K562 (cell line): Measurements from ENCODE around the gene SYDE1. TPM values are rescaled to one million over a fixed set of nuclear protein-coding genes. Genes with fewer than 3 reads are reported as not detected.

Source experiments
- ATAC-seq: fragments of 200-7000 bp; cut with Tn5 transposase; 3 replicates; pipeline ENCODE4 v1.9.1; 2020; ENCODE audit warnings: moderate library complexity
- BruUV-seq: library from RNA; stranded (reverse); fragments of 400-500 nt; replicated peaks from 2 replicates; lab custom pipeline; 2021; lab: Mats Ljungman, UMichigan
- CTCF ChIA-PET: fragments of 300-600 bp; formaldehyde crosslinking; extraction: SDS; loops from one replicate; lab custom pipeline; 2021; ENCODE audit warnings: low intra/inter-chr PET ratio; lab: Yijun Ruan, JAX
- POLR2A ChIA-PET: fragments of 300-600, 350-650 bp; sonication (Branson Sonifier 250); formaldehyde crosslinking; extraction: SDS; loops from one replicate; lab custom pipeline; 2021; ENCODE audit warnings: antibody characterized with exemption, inconsistent platforms; lab: Yijun Ruan, JAX
- DNase-seq, 4 experiments: peaks; one replicate each; pipeline versions ENCODE4 v3.0.0 to v3.0.0-alpha.2; 2011 to 2018; ENCODE audit warnings: low spot score in 3 of 4, mixed read lengths in 3 of 4; ENCODE audit errors: extremely low read depth in 1 of 4
- FAIRE-seq: peaks from 2 replicates; lab custom pipeline; 2011; peaks lifted over from hg19 to GRCh38; lab: Jason Lieb, UNC
- H2AFZ ChIP-seq: 2 replicates; pipeline ENCODE4 v1.6.0; 2011; ENCODE audit warnings: low read depth, low read length, control low read depth, inconsistent platforms
- H3K27ac ChIP-seq: fragments of 200-600 bp; 3 replicates; pipeline ENCODE4 v1.8.0; 2011; ENCODE audit warnings: low read depth, mild to moderate bottlenecking, control low read depth, inconsistent platforms, low read length, moderate library complexity, mixed read lengths; ENCODE audit errors: extremely low read depth
- H3K27me3 ChIP-seq, 2 experiments: fragments of 300-600 bp in 1 of 2; 2 replicates in 1 of 2; 3 replicates in 1 of 2; pipeline versions ENCODE4 v1.6.0 to v1.8.0; 2011; ENCODE audit warnings: inconsistent platforms in 2 of 2, low read length in 2 of 2, mild to moderate bottlenecking in 1 of 2, mixed read lengths in 1 of 2, moderate library complexity in 1 of 2; ENCODE audit not compliant: control insufficient read depth in 2 of 2, insufficient read depth in 2 of 2
- H3K36me3 ChIP-seq: fragments of 300-600 bp; 3 replicates; pipeline ENCODE4 v1.8.0; 2011; ENCODE audit warnings: mild to moderate bottlenecking, low read length, inconsistent platforms; ENCODE audit not compliant: control insufficient read depth, insufficient read depth
- H3K4me1 ChIP-seq, 2 experiments: fragments of 200-600 bp in 1 of 2; replicated peaks in 1 of 2; 2 replicates in 1 of 2; 3 replicates in 1 of 2; pipeline versions ENCODE4 v1.5.1 to v1.8.0; 2011; ENCODE audit warnings: inconsistent platforms in 2 of 2, low read length in 2 of 2, mild to moderate bottlenecking in 1 of 2, mixed read lengths in 1 of 2, moderate library complexity in 1 of 2; ENCODE audit not compliant: control insufficient read depth in 2 of 2, insufficient read depth in 2 of 2
- H3K4me2 ChIP-seq: 2 replicates; pipeline ENCODE4 v1.6.1; 2011; ENCODE audit warnings: low read length, control low read depth, inconsistent platforms, mixed read lengths; ENCODE audit not compliant: insufficient read depth
- H3K4me3 ChIP-seq: fragments of 200-600 bp; sonication (generic), shearing (Covaris generic); 2 replicates; pipeline ENCODE4 v1.5.1; 2016; ENCODE audit warnings: control low read depth, inconsistent platforms
- H3K79me2 ChIP-seq: fragments of 200-600 bp; 3 replicates; pipeline ENCODE4 v1.8.0; 2011; ENCODE audit warnings: low read length, inconsistent platforms; ENCODE audit not compliant: control insufficient read depth, insufficient read depth
- H3K9ac ChIP-seq, 2 experiments: 2 replicates each; pipeline versions ENCODE4 v1.6.0 to v1.6.1; 2011; ENCODE audit warnings: low read depth in 2 of 2, low read length in 2 of 2, control low read depth in 1 of 2, inconsistent platforms in 1 of 2, mild to moderate bottlenecking in 1 of 2, mixed read lengths in 1 of 2; ENCODE audit not compliant: insufficient read depth in 1 of 2
- H3K9me1 ChIP-seq: one replicate; pipeline ENCODE4 v1.6.0; 2011; ENCODE audit warnings: inconsistent platforms, mild to moderate bottlenecking, low read length, moderate library complexity; ENCODE audit not compliant: control insufficient read depth, insufficient read depth
- H3K9me3 ChIP-seq: replicated peaks from 2 replicates; pipeline ENCODE4 v1.5.1; 2011; ENCODE audit warnings: low read depth, low read length, inconsistent platforms; ENCODE audit not compliant: control insufficient read depth, insufficient read depth
- H4K20me1 ChIP-seq: replicated peaks from 2 replicates; pipeline ENCODE4 v1.6.1; 2011; ENCODE audit warnings: low read length, inconsistent platforms, mixed read lengths; ENCODE audit not compliant: control insufficient read depth, insufficient read depth
- ESRRA ChIP-seq: fragments of 450-650 bp; IDR thresholded peaks from 2 replicates; pipeline ENCODE4 v1.6.1; 2014; ENCODE audit warnings: low read depth, mild to moderate bottlenecking, moderate library complexity, borderline replicate concordance
- GATAD2A ChIP-seq: fragments of 450-650 bp; IDR thresholded peaks from 2 replicates; pipeline ENCODE4 v1.6.1; 2017
- HDAC1 ChIP-seq, 2 experiments: fragments of 450-650 bp; IDR thresholded peaks; 2 replicates each; pipeline ENCODE4 v1.6.1; 2016 to 2017; ENCODE audit warnings: inconsistent platforms in 1 of 2, mild to moderate bottlenecking in 1 of 2, moderate library complexity in 1 of 2
- KLF16 ChIP-seq: IDR thresholded peaks from 2 replicates; pipeline ENCODE4 v1.6.1; 2016; ENCODE audit warnings: antibody characterized with exemption
- MCM7 ChIP-seq, 2 experiments: fragments of 450-650 bp; IDR thresholded peaks; 2 replicates each; pipeline ENCODE4 v1.6.1; 2016 to 2018
- PHF8 ChIP-seq: fragments of 200-600 bp; sonication (generic); IDR thresholded peaks from 2 replicates; pipeline ENCODE4 v1.6.1; 2012; ENCODE audit warnings: mixed run types, mild to moderate bottlenecking, inconsistent platforms, low read length, moderate library complexity, borderline replicate concordance
- SLC30A9 ChIP-seq: fragments of 250-450 bp; sonication (Bioruptor Pico); IDR thresholded peaks from 2 replicates; pipeline ENCODE4 v1.8.0; 2022; ENCODE audit warnings: mild to moderate bottlenecking, moderate library complexity
- TEAD1 ChIP-seq, 2 experiments: fragments of 450-650 bp in 1 of 2; sonication (generic) in 1 of 2; formaldehyde crosslinking; IDR thresholded peaks; 2 replicates each; pipeline versions ENCODE4 v1.4.0 to v1.8.0; 2020 to 2022; ENCODE audit warnings: mild to moderate bottlenecking in 2 of 2, missing genetic modification reagents in 1 of 2
- U2AF2 ChIP-seq: fragments of 200-400 bp; formaldehyde crosslinking; optimal IDR thresholded peaks from 2 replicates; pipeline ENCODE3; 2017; ENCODE audit warnings: low read depth, mild to moderate bottlenecking, low read length
- ZNF707 ChIP-seq: fragments of 250-450 bp; sonication (Bioruptor Pico); conservative IDR thresholded peaks from 2 replicates; pipeline ENCODE4 v1.8.0; 2022; ENCODE audit warnings: inconsistent platforms, mild to moderate bottlenecking, moderate library complexity
- ZNF766 ChIP-seq: fragments of 200-800 bp; sonication (Bioruptor generic); conservative IDR thresholded peaks from 2 replicates; pipeline ENCODE4 v1.6.1; 2016; ENCODE audit warnings: missing genetic modification characterization, missing compliant biosample characterization
- WGBS: fragments of 100-300 bp; shearing (Covaris generic); methylation state at CpG from one replicate; pipeline ENCODE4 v1.1.6; 2016; ENCODE audit warnings: low coverage, mixed read lengths; ENCODE audit not compliant: insufficient coverage; ENCODE audit errors: missing lambda C conversion rate; 5-methylcytosine and 5-hydroxymethylcytosine counted together
- in situ Hi-C: fragments of 300-500 bp; cut with MboI; formaldehyde crosslinking; loops from 4 replicates; pipeline ENCODE4 v1.15.0; 2018; ENCODE audit warnings: inconsistent platforms, mixed read lengths
- intact Hi-C: fragments of 100-400 bp; cut with micrococcal nuclease; formaldehyde crosslinking; loops from 2 replicates; pipeline ENCODE4 v1.14.2; 2022
- polyA plus RNA-seq, 8 experiments: library from polyadenylated mRNA; depleted of rRNA in 4 of 8; stranded (reverse) in 5 of 8; unstranded in 3 of 8; fragments of >200 nt; fragmentation: Nextera tagmentation in 2 of 8; fragmentation: Illumina TruSeq in 1 of 8; extraction: Ambion mirVana in 2 of 8; extraction: Trizol in 1 of 8; gene quantifications; 2 replicates each; pipeline versions ENCODE4 v1.2.1 to v1.2.3, GENCODE V29; 2011 to 2014; ENCODE audit warnings: inconsistent platforms in 1 of 8, missing spikeins in 1 of 8
- total RNA-seq, 7 experiments: library from RNA; depleted of rRNA in 6 of 7; stranded (reverse); fragments of >200 nt in 6 of 7; fragmentation: Illumina TruSeq in 2 of 7; extraction: Trizol in 2 of 7; gene quantifications; 2 replicates each; pipeline versions ENCODE4 v1.2.1 to v1.2.3, GENCODE V29; 2011 to 2021; ENCODE audit warnings: low replicate concordance in 1 of 7
- TF ChIP-seq, protein P1 (sequence below): fragments of 450-650 bp; IDR thresholded peaks from 2 replicates; pipeline ENCODE4 v1.6.1; 2018; ENCODE audit not compliant: partially characterized antibody
- TF ChIP-seq, protein P2 (sequence below): fragments of 450-650 bp; IDR thresholded peaks from 2 replicates; pipeline ENCODE4 v1.6.1; 2016; ENCODE audit warnings: mild to moderate bottlenecking
- TF ChIP-seq, protein P3 (sequence below): fragments of 250-450 bp; sonication (Bioruptor Pico); IDR thresholded peaks from 2 replicates; pipeline ENCODE4 v1.4.0; 2020; ENCODE audit warnings: mild to moderate bottlenecking, moderate library complexity

Gene SYDE1
- total and polyA plus RNA-seq, 9 of the 15 experiments (the other 6 are each of a cell fraction or from before 2014, with no cell fraction given) = 0.04 TPM; not detected in 8

DNA sequence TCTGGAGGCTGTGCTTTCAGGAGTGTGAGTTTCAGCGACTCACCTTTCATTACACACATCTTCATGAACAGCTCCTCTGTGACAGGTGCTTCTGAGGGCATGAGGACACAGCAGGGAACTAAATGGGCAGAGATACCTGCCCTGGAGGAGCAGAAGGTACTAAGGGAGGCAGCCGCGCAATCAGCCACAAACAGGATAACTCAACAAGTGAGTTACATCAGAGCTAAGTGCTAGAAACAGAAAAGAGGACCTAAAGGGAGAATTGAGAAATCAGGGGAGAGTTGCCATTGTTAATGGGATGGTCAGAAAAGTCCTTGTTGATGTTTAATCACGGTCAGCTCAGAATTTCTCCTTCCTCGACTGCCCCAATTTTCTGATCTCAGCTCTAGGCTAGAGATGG lies 42.5 kb downstream of the SYDE1 start:
- Histone ChIP-seq H3K4me3 (no peak overlapping the region), H3K9ac (no peak overlapping the region), H3K9me1 (no peaks in the 10 kb centered on the region), H2AFZ (no peak overlapping the region), H3K27me3 (peaks cover 4% of the 10 kb centered on the region in 2 experiments; a peak in 2 of 5 replicates), H3K4me2 (no peak overlapping the region), H3K9me3 (peaks cover 4% of the 10 kb centered on the region; the same call in 1 of the 2 replicates), H3K27ac (no peak overlapping the region), H3K4me1 (no peaks in the 10 kb centered on the region), H3K79me2 (no peaks in the 10 kb centered on the region), H3K36me3 (no peaks in the 10 kb centered on the region), H4K20me1 (no peaks in the 10 kb centered on the region; the same call in 1 of the 2 replicates)
- intact Hi-C loops (loop anchor here (1.0 to 10.0 kb wide), 3 partner anchors 48 to 408 kb away; partner anchors contain the start of gene OR7A17), in situ Hi-C loops (no loop called here)
- ChIA-PET CTCF (interaction anchor here (1.5 to 2.1 kb wide), 2 partner anchors 48 to 279 kb away, joined by 7 read pairs; no protein-coding TSS in a partner anchor), POLR2A (interaction anchor here (0.8 kb wide), 1 partner anchor 96 kb away, joined by 3 read pairs; no protein-coding TSS in a partner anchor)
- 4% methylated on average over 5 of the region's 5 CpGs for WGBS
- ATAC-seq (no peak), FAIRE-seq (no peak), DNase-seq (no peak)
- no TSS peak for BruUV-seq
- TF ChIP-seq ZNF707 = no peak
- no peak for TF ChIP-seq SLC30A9 (CRISPR knock-in tag)
- no peak for TF ChIP-seq PHF8
- TF ChIP-seq KLF16 = no peak
- no peak for TF ChIP-seq MCM7 (IDR thresholded peaks at IDR 0.05)
- no peak for TF ChIP-seq ESRRA
- no peak for TF ChIP-seq TEAD1 (CRISPR knock-in tag; IDR thresholded peaks at IDR 0.05)
- no peak for TF ChIP-seq U2AF2
- no peak for TF ChIP-seq HDAC1 (IDR thresholded peaks at IDR 0.05)
- TF ChIP-seq, protein P1, sequence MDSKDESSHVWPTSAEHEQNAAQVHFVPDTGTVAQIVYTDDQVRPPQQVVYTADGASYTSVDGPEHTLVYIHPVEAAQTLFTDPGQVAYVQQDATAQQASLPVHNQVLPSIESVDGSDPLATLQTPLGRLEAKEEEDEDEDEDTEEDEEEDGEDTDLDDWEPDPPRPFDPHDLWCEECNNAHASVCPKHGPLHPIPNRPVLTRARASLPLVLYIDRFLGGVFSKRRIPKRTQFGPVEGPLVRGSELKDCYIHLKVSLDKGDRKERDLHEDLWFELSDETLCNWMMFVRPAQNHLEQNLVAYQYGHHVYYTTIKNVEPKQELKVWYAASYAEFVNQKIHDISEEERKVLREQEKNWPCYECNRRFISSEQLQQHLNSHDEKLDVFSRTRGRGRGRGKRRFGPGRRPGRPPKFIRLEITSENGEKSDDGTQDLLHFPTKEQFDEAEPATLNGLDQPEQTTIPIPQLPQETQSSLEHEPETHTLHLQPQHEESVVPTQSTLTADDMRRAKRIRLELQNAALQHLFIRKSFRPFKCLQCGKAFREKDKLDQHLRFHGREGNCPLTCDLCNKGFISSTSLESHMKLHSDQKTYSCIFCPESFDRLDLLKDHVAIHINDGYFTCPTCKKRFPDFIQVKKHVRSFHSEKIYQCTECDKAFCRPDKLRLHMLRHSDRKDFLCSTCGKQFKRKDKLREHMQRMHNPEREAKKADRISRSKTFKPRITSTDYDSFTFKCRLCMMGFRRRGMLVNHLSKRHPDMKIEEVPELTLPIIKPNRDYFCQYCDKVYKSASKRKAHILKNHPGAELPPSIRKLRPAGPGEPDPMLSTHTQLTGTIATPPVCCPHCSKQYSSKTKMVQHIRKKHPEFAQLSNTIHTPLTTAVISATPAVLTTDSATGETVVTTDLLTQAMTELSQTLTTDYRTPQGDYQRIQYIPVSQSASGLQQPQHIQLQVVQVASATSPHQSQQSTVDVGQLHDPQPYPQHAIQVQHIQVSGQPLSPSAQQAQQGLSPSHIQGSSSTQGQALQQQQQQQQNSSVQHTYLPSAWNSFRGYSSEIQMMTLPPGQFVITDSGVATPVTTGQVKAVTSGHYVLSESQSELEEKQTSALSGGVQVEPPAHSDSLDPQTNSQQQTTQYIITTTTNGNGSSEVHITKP = no peak
- TF ChIP-seq, protein P2, sequence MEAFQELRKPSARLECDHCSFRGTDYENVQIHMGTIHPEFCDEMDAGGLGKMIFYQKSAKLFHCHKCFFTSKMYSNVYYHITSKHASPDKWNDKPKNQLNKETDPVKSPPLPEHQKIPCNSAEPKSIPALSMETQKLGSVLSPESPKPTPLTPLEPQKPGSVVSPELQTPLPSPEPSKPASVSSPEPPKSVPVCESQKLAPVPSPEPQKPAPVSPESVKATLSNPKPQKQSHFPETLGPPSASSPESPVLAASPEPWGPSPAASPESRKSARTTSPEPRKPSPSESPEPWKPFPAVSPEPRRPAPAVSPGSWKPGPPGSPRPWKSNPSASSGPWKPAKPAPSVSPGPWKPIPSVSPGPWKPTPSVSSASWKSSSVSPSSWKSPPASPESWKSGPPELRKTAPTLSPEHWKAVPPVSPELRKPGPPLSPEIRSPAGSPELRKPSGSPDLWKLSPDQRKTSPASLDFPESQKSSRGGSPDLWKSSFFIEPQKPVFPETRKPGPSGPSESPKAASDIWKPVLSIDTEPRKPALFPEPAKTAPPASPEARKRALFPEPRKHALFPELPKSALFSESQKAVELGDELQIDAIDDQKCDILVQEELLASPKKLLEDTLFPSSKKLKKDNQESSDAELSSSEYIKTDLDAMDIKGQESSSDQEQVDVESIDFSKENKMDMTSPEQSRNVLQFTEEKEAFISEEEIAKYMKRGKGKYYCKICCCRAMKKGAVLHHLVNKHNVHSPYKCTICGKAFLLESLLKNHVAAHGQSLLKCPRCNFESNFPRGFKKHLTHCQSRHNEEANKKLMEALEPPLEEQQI = no peak
- TF ChIP-seq GATAD2A = no peak
- TF ChIP-seq, protein P3, sequence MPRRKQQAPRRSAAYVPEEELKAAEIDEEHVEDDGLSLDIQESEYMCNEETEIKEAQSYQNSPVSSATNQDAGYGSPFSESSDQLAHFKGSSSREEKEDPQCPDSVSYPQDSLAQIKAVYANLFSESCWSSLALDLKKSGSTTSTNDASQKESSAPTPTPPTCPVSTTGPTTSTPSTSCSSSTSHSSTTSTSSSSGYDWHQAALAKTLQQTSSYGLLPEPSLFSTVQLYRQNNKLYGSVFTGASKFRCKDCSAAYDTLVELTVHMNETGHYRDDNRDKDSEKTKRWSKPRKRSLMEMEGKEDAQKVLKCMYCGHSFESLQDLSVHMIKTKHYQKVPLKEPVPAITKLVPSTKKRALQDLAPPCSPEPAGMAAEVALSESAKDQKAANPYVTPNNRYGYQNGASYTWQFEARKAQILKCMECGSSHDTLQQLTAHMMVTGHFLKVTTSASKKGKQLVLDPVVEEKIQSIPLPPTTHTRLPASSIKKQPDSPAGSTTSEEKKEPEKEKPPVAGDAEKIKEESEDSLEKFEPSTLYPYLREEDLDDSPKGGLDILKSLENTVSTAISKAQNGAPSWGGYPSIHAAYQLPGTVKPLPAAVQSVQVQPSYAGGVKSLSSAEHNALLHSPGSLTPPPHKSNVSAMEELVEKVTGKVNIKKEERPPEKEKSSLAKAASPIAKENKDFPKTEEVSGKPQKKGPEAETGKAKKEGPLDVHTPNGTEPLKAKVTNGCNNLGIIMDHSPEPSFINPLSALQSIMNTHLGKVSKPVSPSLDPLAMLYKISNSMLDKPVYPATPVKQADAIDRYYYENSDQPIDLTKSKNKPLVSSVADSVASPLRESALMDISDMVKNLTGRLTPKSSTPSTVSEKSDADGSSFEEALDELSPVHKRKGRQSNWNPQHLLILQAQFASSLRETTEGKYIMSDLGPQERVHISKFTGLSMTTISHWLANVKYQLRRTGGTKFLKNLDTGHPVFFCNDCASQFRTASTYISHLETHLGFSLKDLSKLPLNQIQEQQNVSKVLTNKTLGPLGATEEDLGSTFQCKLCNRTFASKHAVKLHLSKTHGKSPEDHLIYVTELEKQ = no peak
- TF ChIP-seq ZNF766 (CRISPR knock-in tag) = no peak
